G401 (cell line): ENCODE measurements around the gene PTPN14. TPM values are rescaled to one million over a fixed set of nuclear protein-coding genes. Genes with fewer than 3 reads are reported as not detected.
"Not testable (repeated sequence)": the region's sequence is repeated elsewhere in the genome, so short reads cannot be mapped to it uniquely, and the experiment has no call there.

Experiments used
- DNase-seq: peaks from one replicate; pipeline ENCODE4 v3.0.0-alpha.2; 2015; ENCODE audit warnings: low spot score
- in situ Hi-C: cut with HindIII; loops from 2 replicates; pipeline ENCODE4 v1.10.0; 2016; ENCODE audit warnings: low sequenced_read_pairs, mixed read lengths
- total RNA-seq: library from RNA; depleted of rRNA; stranded (reverse); fragments of >200 nt; shearing (Covaris generic); gene quantifications from 2 replicates; pipeline ENCODE4 v1.2.3, GENCODE V29; 2014

Gene PTPN14
- total RNA-seq, 1 experiment from 2014 or later, result 9.7 TPM

- in situ Hi-C loops, result no loop called here
- DNase-seq, result no peak
These were observed 4.3 kb downstream of the PTPN14 start for GRCh38 chr1:214546886-214547641.

GRCh38 chr1:214546084-214546483 is 5.3 kb downstream of the PTPN14 start:
- DNase-seq, result no peak
- in situ Hi-C loops, result no loop called here

GRCh38 chr1:214545293-214545692 is 6.1 kb downstream of the PTPN14 start:
- DNase-seq, result no peak
- in situ Hi-C loops, result no loop called here

- in situ Hi-C loops, result no loop called here
- DNase-seq, result no peak
These were observed 6.6 kb downstream of the PTPN14 start for GRCh38 chr1:214544791-214545190.

- DNase-seq, result no peak
- in situ Hi-C loops, result no loop called here
These were observed 8.9 kb downstream of the PTPN14 start for GRCh38 chr1:214542275-214543199.

GRCh38 chr1:214541693-214542092 is 9.7 kb downstream of the PTPN14 start:
- in situ Hi-C loops, result no loop called here
- no peak for DNase-seq

GRCh38 chr1:214541206-214541605 is 10.2 kb downstream of the PTPN14 start:
- in situ Hi-C loops, result no loop called here
- no peak for DNase-seq

- no peak for DNase-seq
- in situ Hi-C loops, result no loop called here
These were observed 11.1 kb downstream of the PTPN14 start for GRCh38 chr1:214540324-214540723.

- DNase-seq, result no peak
- in situ Hi-C loops, result no loop called here
These were observed 12.9 kb downstream of the PTPN14 start for GRCh38 chr1:214538496-214538895.

- in situ Hi-C loops, result no loop called here
- no peak for DNase-seq
These were observed 13.4 kb downstream of the PTPN14 start for GRCh38 chr1:214537872-214538473.

- in situ Hi-C loops, result no loop called here
- DNase-seq, result no peak
These were observed 14.2 kb downstream of the PTPN14 start for GRCh38 chr1:214537219-214537618.

GRCh38 chr1:214532070-214532469 is 19.3 kb downstream of the PTPN14 start:
- no peak for DNase-seq
- in situ Hi-C loops, result no loop called here

GRCh38 chr1:214525535-214526019 is 25.8 kb downstream of the PTPN14 start:
- in situ Hi-C loops, result no loop called here
- no peak for DNase-seq

GRCh38 chr1:214524824-214525223 is 26.6 kb downstream of the PTPN14 start:
- no peak for DNase-seq
- in situ Hi-C loops, result no loop called here

GRCh38 chr1:214523124-214523824 is 28.1 kb downstream of the PTPN14 start:
- no peak for DNase-seq
- in situ Hi-C loops, result no loop called here

GRCh38 chr1:214521458-214521857 is 29.9 kb downstream of the PTPN14 start:
- DNase-seq, in situ Hi-C loops: not testable (repeated sequence)

GRCh38 chr1:214520544-214521165 is 30.7 kb downstream of the PTPN14 start:
- DNase-seq, result no peak
- in situ Hi-C loops, result no loop called here

GRCh38 chr1:214518361-214518760 is 33.0 kb downstream of the PTPN14 start:
- no peak for DNase-seq
- in situ Hi-C loops, result no loop called here
